ENCODE results near the gene ZNF497.

The ZNF497 gene

DNA sequence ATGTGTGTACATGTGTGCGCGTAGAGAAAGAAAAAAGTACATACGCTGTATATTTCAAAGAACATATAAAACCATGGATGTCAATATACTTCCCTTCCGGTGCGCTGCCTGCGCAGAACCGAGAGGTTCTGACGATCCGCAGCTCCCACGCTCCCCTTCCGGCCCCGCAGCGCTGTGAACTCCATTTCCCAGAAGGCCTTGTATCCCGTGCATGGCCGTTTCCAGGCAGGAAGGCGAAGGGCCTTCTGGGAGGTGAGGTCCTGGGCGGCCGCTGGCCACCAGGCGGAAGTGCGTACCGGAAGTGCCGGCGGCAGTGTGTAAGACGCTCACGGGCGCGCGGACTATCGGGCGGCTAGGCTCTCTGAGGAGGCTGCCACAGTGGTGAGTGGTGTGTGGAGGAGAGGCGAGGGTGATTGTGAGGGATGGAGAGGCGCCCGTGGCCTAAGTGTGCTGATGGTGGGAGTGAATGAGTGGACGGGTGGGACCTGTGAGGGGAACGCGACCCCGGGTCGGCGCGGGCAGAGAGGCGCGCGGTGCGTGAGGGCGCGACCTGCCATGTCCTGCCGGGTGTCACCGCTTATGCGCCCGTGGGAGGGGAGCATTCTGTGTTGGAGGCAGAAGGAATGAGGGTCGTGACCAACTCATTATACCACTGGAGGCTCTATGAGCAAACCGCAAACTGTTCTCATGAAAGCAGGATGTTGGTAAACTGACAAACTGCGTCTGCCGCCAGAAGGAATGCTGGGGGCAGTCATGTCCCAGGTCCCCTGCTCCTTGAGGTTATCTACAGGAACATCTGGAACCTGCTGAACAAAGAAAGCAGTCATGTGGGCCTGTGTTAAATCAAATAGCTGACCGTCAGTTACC lies 57.3 kb downstream of the ZNF497 start, which contains the start of gene ERVK3-1:
Gene ERVK3-1 (plus strand): TSS at position 313 of the 867 bp plus-strand sequence. CDS start 6,792 bp downstream, outside the sequence.
- no peak for TF ChIP-seq CTCF (IDR thresholded peaks at IDR 0.05; ENCODE audit: low read depth, low read length)
- H3K4me3 ChIP-seq (replicated peaks in 1 of 2; ENCODE audit: low read depth in 2 of 2, low read length in 2 of 2) = peak within 1 kb of the TSS; percentile 91 to 98
- DNase-seq (ENCODE audit: low read depth in 2 of 2) = peak; percentile 98 to 99

DNA sequence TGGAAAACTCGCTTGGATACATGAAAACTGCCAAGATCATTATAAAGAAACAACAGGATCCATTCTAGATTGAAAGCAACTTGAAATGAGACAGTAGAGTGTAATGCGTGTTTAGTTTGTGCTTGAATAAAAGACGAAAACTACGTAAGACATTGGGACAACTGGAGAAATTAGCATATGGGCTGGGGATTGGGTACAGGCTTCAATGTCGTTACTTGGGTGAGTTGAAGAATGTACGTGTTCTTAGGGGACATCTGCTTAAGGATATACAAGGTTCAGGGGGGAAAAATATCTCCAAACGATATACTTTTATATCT lies 57.8 kb downstream of the ZNF497 start:
- DNase-seq (ENCODE audit: low read depth in 2 of 2) = no peak
- TF ChIP-seq CTCF (IDR thresholded peaks at IDR 0.05; ENCODE audit: low read depth, low read length) = no peak
- peak overlapping the region; percentile 91 to 98 for H3K4me3 ChIP-seq (replicated peaks in 1 of 2; ENCODE audit: low read depth in 2 of 2, low read length in 2 of 2)
